IMR-90 (cell line): ENCODE results near the gene WIPI1. TPM values are rescaled to one million over a fixed set of nuclear protein-coding genes. Genes with fewer than 3 reads are reported as not detected.

Experiments used
- ATAC-seq: fragments of 200-7000 bp; cut with Tn5 transposase; 2 replicates; pipeline ENCODE4 v1.9.1; 2020; ENCODE audit warnings: low read depth, mild to moderate bottlenecking, moderate library complexity
- BruUV-seq: library from RNA; stranded (reverse); fragments of 400-500 nt; replicated peaks from 2 replicates; lab custom pipeline; 2021; lab: Mats Ljungman, UMichigan
- CTCF ChIA-PET: fragments of 300-600 bp; formaldehyde crosslinking; extraction: SDS; loops from one replicate; lab custom pipeline; 2021; ENCODE audit warnings: antibody characterized with exemption; lab: Yijun Ruan, JAX
- POLR2A ChIA-PET: fragments of 300-600 bp; sonication (Branson Sonifier 250); formaldehyde crosslinking; loops from one replicate; lab custom pipeline; 2022; ENCODE audit warnings: antibody characterized with exemption; ENCODE audit not compliant: unreplicated experiment; lab: Charles Lee
- DNase-seq: peaks from one replicate; pipeline ENCODE4 v3.0.0; 2013
- H2AFZ ChIP-seq: replicated peaks from 2 replicates; pipeline ENCODE3; 2013; ENCODE audit warnings: low read length, mild to moderate bottlenecking; ENCODE audit not compliant: poor library complexity
- H2AK5ac ChIP-seq: 2 replicates; pipeline ENCODE4 v1.6.1; 2013; ENCODE audit warnings: low read depth, low read length, inconsistent platforms
- H2AK9ac ChIP-seq: replicated peaks from 2 replicates; pipeline ENCODE3; 2013; ENCODE audit warnings: mild to moderate bottlenecking, low read depth, low read length, moderate library complexity; ENCODE audit not compliant: poor library complexity
- H2BK120ac ChIP-seq: 2 replicates; pipeline ENCODE4 v1.6.1; 2013; ENCODE audit warnings: low read depth, low read length, inconsistent platforms
- H2BK15ac ChIP-seq: 3 replicates; pipeline ENCODE4 v1.6.1; 2013; ENCODE audit warnings: low read depth, low read length, inconsistent platforms
- H2BK20ac ChIP-seq: 2 replicates; pipeline ENCODE4 v1.6.1; 2013; ENCODE audit warnings: low read depth, mild to moderate bottlenecking, inconsistent platforms, low read length, moderate library complexity
- H2BK5ac ChIP-seq: 2 replicates; pipeline ENCODE4 v1.6.1; 2013; ENCODE audit warnings: mild to moderate bottlenecking, low read depth, low read length, inconsistent platforms; ENCODE audit not compliant: poor library complexity, severe bottlenecking
- H3K14ac ChIP-seq: replicated peaks from 2 replicates; pipeline ENCODE4 v1.6.1; 2013; ENCODE audit warnings: low read depth, low read length, inconsistent platforms
- H3K18ac ChIP-seq: 2 replicates; pipeline ENCODE4 v1.6.1; 2013; ENCODE audit warnings: low read depth, low read length, control low read depth
- H3K23ac ChIP-seq: 2 replicates; pipeline ENCODE4 v1.6.1; 2013; ENCODE audit warnings: low read depth, low read length, inconsistent platforms
- H3K27ac ChIP-seq: 2 replicates; pipeline ENCODE4 v1.5.1; 2013; ENCODE audit warnings: mild to moderate bottlenecking, control low read depth, low read length; ENCODE audit not compliant: insufficient read depth
- H3K27me3 ChIP-seq: 2 replicates; pipeline ENCODE4 v1.6.1; 2013; ENCODE audit warnings: low read length; ENCODE audit not compliant: control insufficient read depth, insufficient read depth
- H3K36me3 ChIP-seq: 2 replicates; pipeline ENCODE4 v1.6.1; 2013; ENCODE audit warnings: low read length, mixed read lengths; ENCODE audit not compliant: control insufficient read depth, insufficient read depth
- H3K4ac ChIP-seq: 2 replicates; pipeline ENCODE4 v1.6.1; 2013; ENCODE audit warnings: low read depth, low read length, inconsistent platforms
- H3K4me1 ChIP-seq: 2 replicates; pipeline ENCODE4 v1.6.1; 2013; ENCODE audit warnings: low read length, mixed read lengths; ENCODE audit not compliant: control insufficient read depth, insufficient read depth
- H3K4me2 ChIP-seq: 2 replicates; pipeline ENCODE4 v1.6.1; 2013; ENCODE audit warnings: low read depth, mild to moderate bottlenecking, control low read depth, low read length, moderate library complexity
- H3K4me3 ChIP-seq: 2 replicates; pipeline ENCODE4 v1.5.1; 2013; ENCODE audit warnings: low read depth, mild to moderate bottlenecking, control low read depth, low read length, moderate library complexity; ENCODE audit not compliant: insufficient read depth
- H3K56ac ChIP-seq: 2 replicates; pipeline ENCODE4 v1.6.1; 2013; ENCODE audit warnings: low read length, inconsistent platforms; ENCODE audit not compliant: insufficient read depth; ENCODE audit errors: extremely low read depth
- H3K79me1 ChIP-seq, 2 experiments: 2 replicates each; pipeline ENCODE4 v1.6.1; 2013; ENCODE audit warnings: low read length in 2 of 2, inconsistent platforms in 1 of 2, low read depth in 1 of 2
- H3K9ac ChIP-seq: 2 replicates; pipeline ENCODE4 v1.6.1; 2013; ENCODE audit warnings: low read depth, low read length, control low read depth
- H3K9me1 ChIP-seq: 2 replicates; pipeline ENCODE4 v1.6.1; 2013; ENCODE audit warnings: low read length, inconsistent platforms; ENCODE audit not compliant: insufficient read depth
- H3K9me3 ChIP-seq: 2 replicates; pipeline ENCODE4 v1.6.1; 2013; ENCODE audit warnings: low read length; ENCODE audit not compliant: control insufficient read depth, insufficient read depth
- H4K20me1 ChIP-seq: 2 replicates; pipeline ENCODE4 v1.6.1; 2013; ENCODE audit warnings: low read length, inconsistent platforms; ENCODE audit not compliant: insufficient read depth
- H4K5ac ChIP-seq: 2 replicates; pipeline ENCODE4 v1.6.1; 2013; ENCODE audit warnings: mild to moderate bottlenecking, low read depth, low read length, control low read depth
- H4K8ac ChIP-seq, 2 experiments: 2 replicates each; pipeline ENCODE4 v1.6.1; 2013; ENCODE audit warnings: low read depth in 2 of 2, low read length in 2 of 2, control low read depth in 1 of 2, inconsistent platforms in 1 of 2
- H4K91ac ChIP-seq: 2 replicates; pipeline ENCODE4 v1.6.1; 2013; ENCODE audit warnings: low read depth, low read length, inconsistent platforms; ENCODE audit not compliant: insufficient read depth
- CHD1 ChIP-seq: IDR thresholded peaks from 2 replicates; pipeline ENCODE4 v1.6.1; 2012; ENCODE audit warnings: low read depth, low read length, improper control_type of control experiment
- CTCF ChIP-seq: conservative IDR thresholded peaks from 2 replicates; pipeline ENCODE4 v1.5.1; 2012; ENCODE audit warnings: mild to moderate bottlenecking, low read depth, low read length, improper control_type of control experiment
- FOS ChIP-seq: fragments of 150-350 bp; IDR thresholded peaks from 2 replicates; pipeline ENCODE4 v1.6.1; 2016; ENCODE audit warnings: low read depth, low read length
- RCOR1 ChIP-seq: IDR thresholded peaks from 2 replicates; pipeline ENCODE4 v1.6.1; 2012; ENCODE audit warnings: mild to moderate bottlenecking, low read length, improper control_type of control experiment; ENCODE audit not compliant: insufficient replicate concordance
- WGBS, 2 experiments: methylation state at CpG; one replicate each; pipeline versions ENCODE4 v1.1.5 to v1.1.7; 2013; ENCODE audit warnings: missing lambda C conversion rate in 2 of 2; ENCODE audit not compliant: insufficient read length in 1 of 2; ENCODE audit errors: extremely low coverage in 2 of 2; 5-methylcytosine and 5-hydroxymethylcytosine counted together
- dilution Hi-C: fragments of 300-500 bp; cut with HindIII; formaldehyde crosslinking; loops from one replicate; pipeline ENCODE4 v1.14.3; 2018; ENCODE audit warnings: low sequenced_read_pairs; ENCODE audit not compliant: unreplicated experiment
- in situ Hi-C: fragments of 300-500 bp; cut with MboI; formaldehyde crosslinking; loops from 3 replicates; pipeline ENCODE4 v1.14.3; 2019; ENCODE audit warnings: low sequenced_read_pairs, inconsistent platforms, mixed read lengths
- intact Hi-C: fragments of 100-400 bp; cut with micrococcal nuclease; formaldehyde crosslinking; loops from 2 replicates; pipeline ENCODE4 v1.10.0; 2022
- polyA plus RNA-seq, 3 experiments: library from polyadenylated mRNA; depleted of rRNA; stranded (reverse); fragments of >200 nt; gene quantifications; 2 replicates each; pipeline ENCODE4 v1.2.3, GENCODE V29; 2012; ENCODE audit warnings: low replicate concordance in 1 of 3
- total RNA-seq: library from RNA; depleted of rRNA; stranded (reverse); fragments of >200 nt; gene quantifications from 2 replicates; pipeline ENCODE4 v1.2.3, GENCODE V29; 2012

WIPI1 gene
- total and polyA plus RNA-seq, 2 of the 4 experiments (the other 2 are of a cell fraction), result 78.6 to 129 TPM

DNA sequence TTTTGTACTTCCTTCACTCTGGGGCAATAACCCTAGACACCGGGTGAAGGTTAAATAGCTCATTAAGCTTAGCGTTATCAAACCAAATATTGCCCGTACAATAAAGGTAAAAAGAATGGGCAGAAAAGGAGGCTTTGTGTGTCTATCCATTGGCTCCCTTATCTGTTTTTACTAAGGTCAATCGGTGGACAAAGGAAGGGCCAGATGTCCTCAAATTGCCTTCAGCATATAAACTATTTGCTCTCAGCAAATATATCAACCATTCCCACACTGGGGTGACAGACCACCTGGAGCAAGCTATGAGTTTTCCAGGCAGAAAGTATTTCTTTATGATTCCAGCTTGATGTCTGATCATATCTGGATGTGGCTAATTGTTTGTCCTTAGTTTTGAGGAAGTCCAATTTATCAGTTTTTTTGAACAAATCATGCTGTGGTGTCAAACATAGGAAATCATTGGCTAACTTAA, 25.3 kb upstream of the WIPI1 start:
- Histone ChIP-seq H2AK5ac (no peak overlapping the region), H2BK5ac (no peak overlapping the region), H3K56ac (no peak overlapping the region), H4K8ac (no peak overlapping the region), H3K36me3 (no peaks in the 10 kb centered on the region), H3K4me1 (no peaks in the 10 kb centered on the region), H2BK120ac (no peak overlapping the region), H2AFZ (no peak overlapping the region), H4K20me1 (no peaks in the 10 kb centered on the region), H3K4me3 (no peak overlapping the region), H4K91ac (no peak overlapping the region), H3K18ac (no peak overlapping the region), H3K9me1 (no peaks in the 10 kb centered on the region), H3K14ac (no peak overlapping the region), H3K4me2 (no peak overlapping the region), H4K5ac (no peak overlapping the region), H3K27ac (no peak overlapping the region), H3K9me3 (no peaks in the 10 kb centered on the region), H3K79me1 (no peaks in the 10 kb centered on the region), H2BK20ac (no peak overlapping the region), H2BK15ac (no peak overlapping the region), H3K4ac (no peak overlapping the region), H3K9ac (no peak overlapping the region), H3K27me3 (peaks cover 26% of the 10 kb centered on the region), H3K23ac (no peak overlapping the region), H2AK9ac (no peak overlapping the region)
- dilution Hi-C loops (no loop called here), intact Hi-C loops (no loop called here), in situ Hi-C loops (no loop called here)
- ChIA-PET POLR2A (no interaction called here), CTCF (interaction anchor here (0.8 to 0.9 kb wide), 2 partner anchors 11 to 14 kb away, joined by 3 read pairs; no protein-coding TSS in a partner anchor)
- TF ChIP-seq CTCF, result no peak
- no peak for TF ChIP-seq FOS
- TF ChIP-seq RCOR1, result no peak
- no peak for TF ChIP-seq CHD1
- no CpG with 5 or more reads among the region's 4 CpGs for WGBS, 2 experiments
- DNase-seq (no peak), ATAC-seq (no peak)
- no TSS peak for BruUV-seq
